Ureter (tissue), 1 donor: ENCODE measurements around the gene SERPINA9. TPM values are rescaled to one million over a fixed set of nuclear protein-coding genes. Genes with fewer than 3 reads are reported as not detected.
"Not testable (repeated sequence)": the region's sequence is repeated elsewhere in the genome, so short reads cannot be mapped to it uniquely, and the experiment has no call there.

Experiments used
- DNase-seq: peaks from one replicate; pipeline ENCODE4 v3.0.0-alpha.2; 2020; ENCODE audit warnings: low spot score
- total RNA-seq: library from RNA; stranded (reverse); gene quantifications from one replicate; pipeline ENCODE4 v1.2.4, GENCODE V29; 2023
- donor health status: DM: yes; HTN: yes; CAD: no.

SERPINA9 gene
- total RNA-seq, 1 donor from 2014 or later, result not detected

DNA sequence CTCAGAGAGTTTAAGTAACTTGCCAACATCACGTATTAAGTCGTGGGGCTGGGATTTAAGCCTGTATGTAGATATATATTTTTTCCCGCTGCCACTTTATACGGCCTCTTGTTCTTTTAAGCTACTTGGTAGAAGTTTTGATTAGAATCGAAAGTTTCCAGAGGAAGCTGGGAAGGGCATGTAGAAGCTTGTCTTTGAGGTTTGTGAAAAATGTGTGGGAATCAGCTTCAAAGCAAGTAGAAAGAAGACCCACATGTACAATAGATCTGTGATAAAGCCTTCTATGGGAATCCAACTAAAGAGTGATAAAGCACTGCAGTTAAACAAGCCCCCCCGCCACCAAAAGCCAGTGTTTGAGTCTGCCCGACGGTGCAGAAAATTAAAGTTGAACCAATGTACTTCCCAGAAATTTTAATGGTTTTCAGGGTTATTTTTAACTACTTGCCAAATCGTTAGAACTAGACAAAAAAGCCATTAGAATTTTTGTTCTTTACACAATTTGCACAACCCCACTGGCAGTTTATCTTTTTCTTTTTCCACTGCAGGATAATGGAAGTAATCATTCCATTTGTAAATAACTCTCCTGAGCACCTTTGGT is 48.9 kb downstream of the SERPINA9 start:
- no peak for DNase-seq

DNA sequence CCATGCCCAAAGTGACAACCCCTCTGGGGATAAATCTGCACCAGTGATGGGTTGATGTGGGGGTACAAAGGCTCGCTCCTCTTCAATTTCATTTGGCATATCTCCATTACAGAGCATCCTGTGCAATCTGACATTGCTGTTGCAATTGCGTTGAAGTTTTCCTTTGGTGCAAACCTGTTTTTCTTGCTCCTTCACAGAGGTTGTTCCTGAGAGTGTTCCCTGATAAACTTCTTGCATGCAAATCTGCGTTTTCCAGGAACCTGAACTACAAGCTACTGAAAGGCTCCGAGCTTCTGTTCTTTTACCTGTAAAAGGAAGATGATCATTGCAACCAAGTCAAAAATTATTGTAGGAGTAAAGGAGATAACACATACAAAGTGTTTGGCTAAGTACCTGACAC is 49.5 kb downstream of the SERPINA9 start:
- DNase-seq, result no peak

DNA sequence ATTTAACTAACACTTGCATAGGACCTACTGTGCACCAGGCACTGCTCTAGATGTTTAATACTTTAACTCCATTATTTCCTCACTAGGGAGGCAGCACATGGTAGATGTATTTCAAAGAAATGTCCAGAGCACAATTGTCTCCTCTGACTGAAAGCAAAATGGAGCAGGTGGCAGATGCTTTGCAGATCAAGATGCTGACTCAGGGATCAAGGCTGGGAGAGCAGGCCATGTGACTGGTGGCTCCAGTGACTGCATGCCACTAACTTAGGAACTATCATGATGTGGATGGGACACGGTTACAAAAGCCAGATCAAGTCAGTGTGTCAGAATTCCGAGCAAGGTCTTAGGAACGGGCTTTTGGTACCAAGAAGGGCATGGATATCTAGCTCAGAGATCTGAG is 51.6 kb downstream of the SERPINA9 start:
- no peak for DNase-seq

DNA sequence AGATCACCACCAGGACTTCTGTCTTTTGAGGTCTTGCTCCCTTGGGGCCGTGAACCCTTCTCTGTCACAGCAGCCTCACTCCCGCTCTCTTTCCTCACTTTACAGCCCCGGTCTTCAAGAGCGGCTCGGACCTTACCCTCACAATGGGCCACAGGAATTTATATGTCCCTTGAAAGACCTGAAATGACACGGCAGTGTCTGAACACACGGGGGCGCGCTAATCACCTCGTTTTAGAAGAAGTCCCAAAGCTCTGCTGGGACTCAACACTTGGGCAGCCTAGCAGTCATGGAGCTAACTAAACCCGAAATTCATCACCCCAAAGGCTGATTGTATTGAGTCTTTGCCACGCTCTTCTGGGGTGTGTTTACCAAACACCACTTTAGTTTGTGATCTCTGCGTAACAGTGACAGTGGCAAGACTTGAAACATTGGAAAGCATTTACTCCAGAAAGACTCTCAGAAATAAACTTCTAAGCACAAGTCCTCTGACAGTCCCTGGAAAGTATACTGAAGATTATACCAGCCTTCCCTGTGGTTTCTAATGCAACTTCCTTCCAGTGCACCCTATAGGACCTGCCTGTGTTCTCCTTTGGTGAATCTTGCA is 52.4 kb downstream of the SERPINA9 start:
- peak; percentile 64 for DNase-seq

DNA sequence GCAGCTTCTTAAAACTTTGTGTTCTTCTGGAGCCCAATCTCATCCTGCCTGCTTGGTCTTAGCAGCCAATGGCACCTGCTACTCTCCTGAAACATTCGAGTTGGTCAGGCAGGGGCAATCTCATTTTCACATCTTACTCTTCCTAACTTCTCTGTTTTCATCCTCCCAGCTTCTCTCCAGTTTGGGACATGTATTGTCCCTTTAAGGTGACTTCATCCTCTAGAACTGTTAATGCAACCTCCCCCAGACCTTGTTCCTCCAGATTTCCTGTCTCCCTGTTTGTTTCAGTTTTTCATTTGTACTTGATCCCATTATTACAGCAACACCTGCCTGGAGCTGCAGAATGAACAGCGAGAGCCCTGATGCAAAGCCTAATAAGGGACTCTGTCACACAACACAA is 54.7 kb downstream of the SERPINA9 start:
- DNase-seq, result no peak

DNA sequence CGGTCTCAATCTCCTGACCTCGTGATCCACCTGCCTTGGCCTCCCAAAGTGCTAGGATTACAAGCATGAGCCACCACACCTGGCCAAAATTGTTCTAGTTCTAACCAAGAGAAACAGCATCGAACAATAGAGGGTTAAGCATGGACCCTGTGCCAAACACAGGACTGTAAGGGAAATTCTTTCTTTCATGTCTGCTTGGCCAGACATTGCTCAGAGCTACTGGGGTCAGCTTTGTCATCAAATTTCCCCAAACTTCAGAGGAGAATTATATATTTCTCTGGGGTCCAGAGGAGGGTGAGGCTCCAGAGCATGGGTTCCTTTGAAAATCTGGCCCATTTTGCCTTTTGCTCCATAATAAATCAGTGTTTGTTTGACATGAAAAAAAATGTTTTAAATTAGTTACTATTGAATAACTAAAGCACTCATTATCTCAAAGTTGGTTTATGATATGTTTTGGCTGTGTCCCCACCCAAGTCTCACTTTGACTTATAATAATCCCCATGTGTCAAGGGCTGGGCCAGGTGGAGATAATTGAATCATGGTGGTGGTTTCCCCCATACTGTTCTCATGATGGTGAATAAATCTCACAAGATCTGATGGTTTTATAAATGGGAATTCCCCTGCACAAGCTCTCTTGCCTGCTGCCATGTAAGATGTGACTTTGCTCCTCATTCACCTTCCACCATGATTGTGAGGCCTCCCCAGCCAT is 58.3 kb downstream of the SERPINA9 start:
- not testable (repeated sequence) for DNase-seq

Other genes with a start within 250 kb of the SERPINA9 start
- not detected for gene SERPINA10, start 182.9 kb downstream of the SERPINA9 start, total RNA-seq
- not detected for gene SERPINA6, start 152.9 kb downstream of the SERPINA9 start, total RNA-seq
- not detected for gene SERPINA2, start 109.5 kb downstream of the SERPINA9 start, total RNA-seq
- gene SERPINA1, start 87.6 kb downstream of the SERPINA9 start, total RNA-seq, result 13.8 TPM
- gene SERPINA11, start 23.4 kb downstream of the SERPINA9 start, total RNA-seq, result not detected
- gene SERPINA12, start 33.3 kb upstream of the SERPINA9 start, total RNA-seq, result not detected
- not detected for gene SERPINA4, start 85.2 kb upstream of the SERPINA9 start, total RNA-seq
- gene SERPINA5, start 105.2 kb upstream of the SERPINA9 start, total RNA-seq, result 4.4 TPM
- gene SERPINA3, start 136.2 kb upstream of the SERPINA9 start, total RNA-seq, result 106 TPM